NCI-H2107 (cell line): ENCODE measurements around the gene FGD5.

Experiments
- DNase-seq: peaks from one replicate; lab custom pipeline; 2025; lab: John Stamatoyannopoulos, UW

FGD5 gene

GRCh38 chr3:14818804-14819500, at the start of gene FGD5:
Gene FGD5 (plus strand): TSS chr3:14818962. CDS start chr3:14819072, 110 bp downstream.
- no peak for DNase-seq

DNA sequence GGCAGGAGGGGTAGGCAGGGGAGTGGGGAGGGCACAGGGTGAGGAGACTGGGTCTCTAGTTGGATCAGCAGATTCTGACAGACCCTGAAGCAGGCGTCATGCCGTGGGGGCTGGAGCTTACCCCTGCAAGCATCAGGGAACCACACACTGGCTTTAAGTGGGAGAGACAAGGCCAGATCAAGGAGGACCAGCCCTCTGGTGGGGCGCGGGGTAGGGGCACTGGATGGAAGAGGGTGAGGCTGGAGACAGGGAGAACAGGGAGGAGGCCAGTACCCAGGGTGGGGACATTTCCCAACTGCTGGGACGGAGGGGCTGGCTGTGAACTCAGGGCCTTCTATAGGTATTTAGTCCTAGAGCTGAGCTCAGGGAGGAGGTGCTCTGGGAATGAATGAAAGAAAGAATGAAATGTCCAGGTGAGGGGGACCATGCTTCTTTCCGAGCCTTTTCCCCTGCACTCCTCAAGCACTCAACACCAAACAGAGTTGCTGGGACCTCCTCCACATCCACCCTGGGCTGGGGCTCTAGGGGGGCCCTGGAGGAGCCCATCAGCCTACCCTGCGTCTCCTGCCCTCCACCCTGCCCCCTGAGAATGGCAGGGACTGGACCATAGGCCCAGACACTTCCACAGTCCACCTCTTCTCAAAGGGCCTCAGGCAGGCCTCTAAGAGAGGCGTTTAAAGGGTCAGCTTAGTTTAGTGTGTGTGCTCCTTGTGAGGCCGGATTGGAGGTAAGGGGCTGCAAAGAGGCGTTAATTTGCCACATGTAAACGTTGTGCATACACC, 49.0 kb upstream of the FGD5 start:
- DNase-seq = no peak

GRCh38 chr3:14770591-14770990, 48.2 kb upstream of the FGD5 start:
- no peak for DNase-seq

DNA sequence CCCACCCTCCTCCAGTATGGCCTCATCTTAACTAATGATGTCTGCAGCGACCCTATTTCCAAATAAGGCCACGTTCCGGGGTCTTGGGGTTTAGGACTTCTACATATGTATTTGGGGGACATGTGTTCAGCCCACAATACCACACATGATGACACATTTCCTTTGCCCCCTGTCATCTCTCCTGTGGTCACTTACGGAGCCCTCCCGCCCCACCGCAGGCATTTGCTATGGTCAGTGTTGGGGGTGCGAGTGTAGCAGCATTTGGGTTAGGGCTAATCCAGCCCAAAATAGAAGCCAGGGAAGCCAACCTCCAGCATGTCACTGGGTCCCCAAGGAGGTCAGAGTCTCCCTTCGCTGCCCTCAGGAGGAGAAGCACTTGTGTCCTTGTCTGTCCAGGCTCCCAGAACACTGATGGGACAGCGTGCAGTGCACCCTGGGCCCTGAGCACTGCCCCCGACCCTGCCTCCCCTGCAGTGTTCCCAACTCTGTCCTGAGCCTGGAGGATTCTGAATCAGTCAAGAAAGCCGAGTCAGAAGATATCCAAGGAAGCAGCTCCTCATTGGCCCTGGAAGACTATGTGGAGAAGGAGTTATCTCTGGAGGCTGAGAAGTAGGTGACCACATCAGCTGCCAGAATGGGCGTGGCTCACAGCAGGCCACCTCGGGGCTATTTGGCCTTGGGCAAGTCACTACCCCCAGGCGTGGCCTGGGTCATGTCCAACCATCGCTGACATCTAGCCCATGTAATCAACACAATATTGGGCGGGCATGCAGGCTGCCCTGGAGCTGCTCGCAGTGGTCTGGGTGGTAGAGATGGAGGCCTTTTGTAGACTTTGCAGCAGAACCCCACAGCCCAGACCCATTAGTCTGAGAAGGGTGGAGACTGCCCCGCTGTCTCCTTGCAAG, 46.9 kb upstream of the FGD5 start:
- no peak for DNase-seq

DNA sequence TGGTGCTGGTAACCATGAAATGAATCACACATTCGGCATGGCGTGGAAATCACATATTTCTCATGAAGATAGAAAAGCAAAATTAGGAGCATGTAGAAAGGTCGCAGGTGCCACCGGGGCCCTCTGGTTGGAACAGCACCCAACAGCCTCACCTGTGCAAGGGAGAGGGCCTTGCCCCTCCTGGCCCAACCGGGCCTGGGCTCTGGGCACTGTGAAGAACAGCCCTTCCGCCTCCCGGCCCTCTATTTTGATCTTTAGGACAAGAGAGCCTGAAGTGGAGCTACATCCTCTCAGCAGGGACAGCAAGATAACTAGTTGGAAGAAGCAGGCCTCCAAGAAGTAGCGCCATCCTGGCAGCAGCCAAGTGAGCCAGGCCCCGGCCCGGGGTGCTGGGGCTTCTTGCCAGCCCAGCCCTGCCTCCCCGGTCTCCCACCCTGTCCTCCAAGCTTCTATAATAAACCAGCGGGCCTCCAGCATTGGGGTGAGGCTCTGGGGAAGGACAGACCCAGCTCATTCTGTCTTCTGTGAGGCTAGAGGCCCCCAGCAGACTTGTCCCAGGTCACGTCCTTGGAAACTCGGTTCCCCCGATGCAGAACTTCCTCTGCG, 46.1 kb upstream of the FGD5 start:
- no peak for DNase-seq

- no peak for DNase-seq
These were observed 45.5 kb upstream of the FGD5 start for GRCh38 chr3:14773281-14773680.

- DNase-seq = no peak
These were observed 45.1 kb upstream of the FGD5 start for GRCh38 chr3:14773691-14774128.

GRCh38 chr3:14774431-14774830, 44.3 kb upstream of the FGD5 start:
- DNase-seq = no peak

DNA sequence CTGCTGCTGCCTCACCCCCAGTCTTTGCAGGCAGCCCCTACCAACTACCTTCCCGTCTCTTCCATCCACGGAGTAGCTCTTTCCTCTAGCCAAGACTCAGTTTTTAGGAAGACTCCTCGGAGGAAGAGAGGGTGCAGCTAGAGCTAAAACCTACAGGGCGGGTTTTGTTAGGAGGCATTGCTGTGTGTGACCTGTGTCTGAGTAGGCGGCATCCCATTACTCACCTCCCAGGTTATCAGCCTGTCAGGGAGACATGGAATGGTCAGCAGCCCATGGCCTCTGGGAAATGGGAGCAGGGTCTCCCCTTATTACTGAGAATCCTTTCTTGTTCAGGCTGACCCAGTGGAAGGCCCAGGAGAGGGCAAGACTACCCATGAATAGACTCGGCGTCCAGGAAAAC, 43.8 kb upstream of the FGD5 start:
- DNase-seq = no peak

DNA sequence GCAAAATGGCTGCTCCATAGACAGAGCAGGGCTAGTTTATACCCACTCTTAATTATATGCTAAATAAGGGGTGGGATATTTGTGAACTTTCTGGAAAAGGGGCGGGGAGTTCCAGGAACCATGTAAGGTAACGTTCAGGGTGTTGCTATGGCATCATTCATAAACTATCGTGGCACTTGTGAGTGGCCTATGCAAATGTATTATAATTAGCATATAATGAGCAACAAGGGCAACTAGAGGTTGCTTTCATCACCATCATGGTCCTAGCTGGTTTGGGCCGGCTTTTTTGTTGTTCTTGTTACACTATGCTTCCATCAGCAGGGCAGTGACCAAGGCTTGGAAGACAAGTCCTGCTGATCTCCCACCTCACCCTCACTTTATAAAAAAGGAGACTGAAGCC, 43.2 kb upstream of the FGD5 start:
- no peak for DNase-seq

DNA sequence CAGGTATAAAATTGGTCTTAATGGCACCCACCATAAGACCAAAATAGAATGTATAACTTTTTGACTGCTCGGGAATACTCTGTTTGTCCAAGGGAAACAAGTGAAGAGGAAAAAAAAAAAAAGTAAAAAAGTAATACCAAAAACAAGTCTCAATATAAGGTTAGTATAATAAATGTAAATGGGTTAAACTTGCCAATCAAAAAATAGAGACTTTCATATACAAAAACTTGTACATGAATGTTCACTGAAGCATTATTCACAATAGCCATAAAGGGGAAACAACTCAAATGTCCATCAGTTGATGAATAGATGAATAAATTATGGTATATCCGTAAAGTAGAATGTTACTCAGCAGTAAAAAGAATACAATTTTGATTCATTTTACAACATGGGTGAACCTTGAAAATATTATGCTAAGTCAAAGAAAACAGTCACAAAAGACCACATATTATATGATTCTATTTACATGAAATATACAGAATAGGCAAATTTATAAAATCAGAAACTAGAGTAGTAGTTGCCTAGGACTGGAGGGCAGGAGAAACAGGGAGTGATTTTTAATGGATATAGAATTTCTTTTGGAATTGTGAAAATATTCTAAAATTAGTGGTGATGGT, 39.6 kb upstream of the FGD5 start:
- no peak for DNase-seq

DNA sequence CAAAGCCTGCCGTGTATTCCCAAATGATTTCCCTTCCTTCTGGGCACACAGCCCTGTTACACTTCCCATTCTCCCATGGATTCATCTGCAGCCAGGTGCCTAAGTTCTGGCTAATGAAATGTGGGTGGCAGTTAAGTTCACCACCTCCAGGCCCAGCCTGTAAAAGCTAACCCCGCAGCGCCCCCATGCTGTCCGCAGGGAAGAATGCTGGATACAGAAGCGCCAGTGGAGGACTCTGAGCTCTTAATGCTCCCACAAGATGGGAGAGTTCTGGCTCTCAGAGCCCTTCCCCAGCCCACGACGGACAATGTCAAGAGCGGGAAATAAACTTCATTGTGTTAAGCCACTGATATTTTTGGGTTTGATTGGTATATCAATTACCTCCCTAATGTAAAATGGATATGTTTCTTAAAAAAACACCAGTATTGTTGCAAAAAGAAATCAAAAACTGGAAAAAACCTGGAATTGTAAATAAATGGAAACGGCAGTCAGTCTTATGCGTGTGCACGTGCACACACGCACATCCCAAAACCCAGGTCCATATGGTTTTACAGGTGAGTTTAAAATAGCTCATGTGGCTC, 37.7 kb upstream of the FGD5 start:
- DNase-seq = peak; percentile 33

GRCh38 chr3:14783480-14784086, 35.2 kb upstream of the FGD5 start:
- DNase-seq = no peak

DNA sequence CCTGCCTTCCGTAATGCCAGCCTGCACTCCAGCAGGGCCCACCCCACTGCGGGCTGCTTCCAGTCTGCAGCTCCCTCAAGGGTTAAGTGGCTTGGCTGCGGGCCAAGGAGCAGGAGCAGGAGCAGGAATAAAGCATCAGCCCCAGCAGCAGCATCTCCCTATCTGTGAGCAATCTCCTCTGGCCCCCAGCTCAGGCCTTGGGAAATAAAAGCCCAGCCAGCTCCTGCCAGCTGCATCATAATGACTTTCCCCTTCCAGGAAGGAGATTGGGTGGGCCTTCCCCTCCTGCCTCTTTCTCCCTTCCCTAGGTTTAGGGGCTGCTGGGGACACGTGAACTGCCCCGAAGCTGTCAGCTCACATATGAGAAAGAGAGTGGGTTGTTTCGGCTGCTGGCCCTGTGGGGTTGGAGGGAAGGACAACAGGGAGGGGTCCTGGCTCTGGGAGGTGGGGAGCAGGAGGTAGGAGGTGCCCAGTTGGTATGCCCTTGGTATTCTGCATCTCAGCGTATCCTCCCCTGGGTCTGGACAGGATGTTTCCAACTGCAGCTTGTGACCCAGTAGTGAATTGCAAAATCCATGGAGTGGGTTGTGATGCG, 34.6 kb upstream of the FGD5 start:
- DNase-seq = no peak

DNA sequence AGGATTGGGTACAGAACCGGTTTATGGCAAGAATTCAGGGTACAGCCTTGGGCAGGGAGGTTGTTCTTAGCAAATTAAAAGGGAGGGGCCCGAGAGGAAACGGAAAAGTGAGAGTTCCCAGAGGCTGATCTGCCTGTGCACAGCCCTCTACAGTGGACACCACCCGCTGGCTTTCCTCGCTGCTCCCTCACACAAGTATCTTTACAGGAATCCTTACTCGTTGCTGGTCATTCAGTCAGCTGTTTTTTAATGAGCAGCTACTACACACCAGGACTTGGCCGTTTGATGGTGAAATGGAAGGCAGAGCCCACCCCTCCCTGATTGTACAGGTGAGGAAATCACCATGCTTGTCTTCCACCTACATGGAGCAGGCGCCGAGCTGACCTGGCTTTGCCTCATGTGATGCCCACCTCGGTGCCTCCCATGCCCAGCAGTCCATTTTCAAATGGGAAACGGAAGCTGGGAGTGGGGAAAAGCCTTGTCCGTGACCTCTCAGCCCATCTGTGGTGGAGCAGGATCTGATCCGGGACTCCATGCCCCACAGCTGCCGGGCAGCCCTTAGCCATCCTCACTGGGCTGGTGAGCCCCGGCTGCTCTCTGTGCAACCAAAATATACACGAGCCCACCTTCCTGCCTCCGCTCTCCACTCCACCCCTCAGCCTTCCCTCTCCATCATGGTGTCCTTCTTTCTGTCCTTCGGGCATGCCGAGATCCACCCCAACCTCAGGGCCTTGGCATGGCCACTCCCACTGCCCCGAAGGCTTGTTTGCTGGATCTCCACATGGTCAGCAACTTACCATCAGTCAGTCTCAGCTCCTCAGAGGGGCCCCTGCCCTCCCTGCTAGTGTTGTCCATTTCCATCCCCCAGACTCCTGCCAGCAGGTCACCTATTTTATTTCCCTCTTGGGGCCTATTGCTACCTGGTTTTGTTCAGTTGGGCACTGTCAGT, 33.3 kb upstream of the FGD5 start:
- DNase-seq = no peak

- no peak for DNase-seq
These were observed 32.4 kb upstream of the FGD5 start for GRCh38 chr3:14786369-14786768.

DNA sequence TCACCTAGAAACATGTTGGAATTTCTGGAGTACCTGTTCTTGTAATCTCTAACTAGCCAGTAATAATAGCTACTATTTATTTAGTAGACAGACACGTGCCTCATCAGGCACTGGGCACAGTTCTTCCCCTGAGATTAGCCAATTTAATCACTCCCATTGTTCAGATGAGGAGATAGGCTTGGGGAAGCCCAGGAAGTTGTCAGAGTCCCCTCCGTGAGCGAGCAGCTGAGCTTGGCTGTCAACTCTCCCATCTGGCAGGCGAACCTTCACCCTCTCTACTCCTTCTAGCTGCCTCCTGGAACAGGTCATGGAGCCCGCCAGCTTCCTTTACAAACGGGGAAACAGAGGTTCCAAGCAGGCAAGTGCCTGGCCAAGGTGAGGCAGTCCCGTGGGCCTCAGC, 31.1 kb upstream of the FGD5 start:
- no peak for DNase-seq

- no peak for DNase-seq
These were observed 30.1 kb upstream of the FGD5 start for GRCh38 chr3:14788644-14789043.

- DNase-seq = no peak
These were observed 29.5 kb upstream of the FGD5 start for GRCh38 chr3:14789221-14789620.
